Testis (tissue), 2 donors: ENCODE measurements around the gene MRPL20.

ENCODE experiments used
- POLR2A ChIP-seq: fragments of 450-650 bp; IDR thresholded peaks from one replicate; pipeline ENCODE4 v1.6.1; 2017; ENCODE audit warnings: antibody characterized with exemption, mild to moderate bottlenecking, moderate library complexity
- TF ChIP-seq, protein P1 (sequence below), 3 experiments: fragments of 450-650 bp in 2 of 3; fragments of 200-600 bp in 1 of 3; sonication (generic) in 1 of 3; IDR thresholded peaks; one replicate each; pipeline ENCODE4 v1.5.1; 2016 to 2019; ENCODE audit warnings: antibody characterized with exemption in 3 of 3, mild to moderate bottlenecking in 2 of 3, moderate library complexity in 1 of 3

DNA sequence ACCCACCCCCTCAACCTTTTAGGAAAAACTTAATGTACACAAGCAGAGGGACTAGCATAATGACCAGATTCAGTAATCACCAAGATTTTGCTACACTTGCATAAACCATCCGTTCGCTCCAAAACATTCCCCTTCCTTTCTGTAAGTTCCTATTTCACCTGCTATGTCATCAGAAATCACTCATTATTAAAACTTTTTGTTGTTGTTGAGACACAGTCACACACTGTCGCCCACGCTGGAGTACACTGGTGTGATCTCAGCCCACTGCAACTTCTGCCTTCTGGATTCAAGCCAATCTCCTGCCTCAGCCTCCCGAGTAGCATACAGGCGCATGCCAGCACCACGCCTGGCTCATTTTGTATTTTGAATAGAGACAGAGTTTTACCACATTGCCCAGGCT lies 3.4 kb downstream of the MRPL20 start:
- TF ChIP-seq, protein P1, sequence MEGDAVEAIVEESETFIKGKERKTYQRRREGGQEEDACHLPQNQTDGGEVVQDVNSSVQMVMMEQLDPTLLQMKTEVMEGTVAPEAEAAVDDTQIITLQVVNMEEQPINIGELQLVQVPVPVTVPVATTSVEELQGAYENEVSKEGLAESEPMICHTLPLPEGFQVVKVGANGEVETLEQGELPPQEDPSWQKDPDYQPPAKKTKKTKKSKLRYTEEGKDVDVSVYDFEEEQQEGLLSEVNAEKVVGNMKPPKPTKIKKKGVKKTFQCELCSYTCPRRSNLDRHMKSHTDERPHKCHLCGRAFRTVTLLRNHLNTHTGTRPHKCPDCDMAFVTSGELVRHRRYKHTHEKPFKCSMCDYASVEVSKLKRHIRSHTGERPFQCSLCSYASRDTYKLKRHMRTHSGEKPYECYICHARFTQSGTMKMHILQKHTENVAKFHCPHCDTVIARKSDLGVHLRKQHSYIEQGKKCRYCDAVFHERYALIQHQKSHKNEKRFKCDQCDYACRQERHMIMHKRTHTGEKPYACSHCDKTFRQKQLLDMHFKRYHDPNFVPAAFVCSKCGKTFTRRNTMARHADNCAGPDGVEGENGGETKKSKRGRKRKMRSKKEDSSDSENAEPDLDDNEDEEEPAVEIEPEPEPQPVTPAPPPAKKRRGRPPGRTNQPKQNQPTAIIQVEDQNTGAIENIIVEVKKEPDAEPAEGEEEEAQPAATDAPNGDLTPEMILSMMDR (IDR thresholded peaks at IDR 0.05): no peak
- no peak for TF ChIP-seq POLR2A
